ENCODE data around the gene TMEM254.
"Not testable (repeated sequence)": the region's sequence is repeated elsewhere in the genome, so short reads cannot be mapped to it uniquely, and the experiment has no call there.

TMEM254 gene

DNA sequence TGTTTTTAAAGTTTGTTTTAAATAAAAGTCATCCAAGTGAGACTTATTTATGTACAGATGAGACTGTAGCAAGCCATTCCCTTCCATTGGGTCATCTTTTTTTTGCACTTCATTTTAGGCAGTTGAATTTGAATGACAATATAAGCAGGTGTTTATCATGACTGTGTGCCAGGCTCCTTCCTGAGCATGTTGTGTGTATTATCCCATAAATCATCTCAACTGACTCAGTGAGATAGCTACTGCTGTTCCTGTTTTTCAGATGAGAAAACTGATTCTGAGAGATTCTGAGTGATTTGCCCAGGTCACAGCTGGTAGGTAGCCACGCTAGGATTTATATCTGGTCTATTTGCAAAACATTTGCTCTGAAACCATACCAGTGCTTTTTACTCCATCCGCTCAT lies 11.7 kb downstream of the TMEM254 start:
- H3K27ac ChIP-seq = peak overlapping the region; percentile 52
- TF ChIP-seq, protein P1, sequence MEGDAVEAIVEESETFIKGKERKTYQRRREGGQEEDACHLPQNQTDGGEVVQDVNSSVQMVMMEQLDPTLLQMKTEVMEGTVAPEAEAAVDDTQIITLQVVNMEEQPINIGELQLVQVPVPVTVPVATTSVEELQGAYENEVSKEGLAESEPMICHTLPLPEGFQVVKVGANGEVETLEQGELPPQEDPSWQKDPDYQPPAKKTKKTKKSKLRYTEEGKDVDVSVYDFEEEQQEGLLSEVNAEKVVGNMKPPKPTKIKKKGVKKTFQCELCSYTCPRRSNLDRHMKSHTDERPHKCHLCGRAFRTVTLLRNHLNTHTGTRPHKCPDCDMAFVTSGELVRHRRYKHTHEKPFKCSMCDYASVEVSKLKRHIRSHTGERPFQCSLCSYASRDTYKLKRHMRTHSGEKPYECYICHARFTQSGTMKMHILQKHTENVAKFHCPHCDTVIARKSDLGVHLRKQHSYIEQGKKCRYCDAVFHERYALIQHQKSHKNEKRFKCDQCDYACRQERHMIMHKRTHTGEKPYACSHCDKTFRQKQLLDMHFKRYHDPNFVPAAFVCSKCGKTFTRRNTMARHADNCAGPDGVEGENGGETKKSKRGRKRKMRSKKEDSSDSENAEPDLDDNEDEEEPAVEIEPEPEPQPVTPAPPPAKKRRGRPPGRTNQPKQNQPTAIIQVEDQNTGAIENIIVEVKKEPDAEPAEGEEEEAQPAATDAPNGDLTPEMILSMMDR (conservative IDR thresholded peaks at IDR 0.05) = no peak

DNA sequence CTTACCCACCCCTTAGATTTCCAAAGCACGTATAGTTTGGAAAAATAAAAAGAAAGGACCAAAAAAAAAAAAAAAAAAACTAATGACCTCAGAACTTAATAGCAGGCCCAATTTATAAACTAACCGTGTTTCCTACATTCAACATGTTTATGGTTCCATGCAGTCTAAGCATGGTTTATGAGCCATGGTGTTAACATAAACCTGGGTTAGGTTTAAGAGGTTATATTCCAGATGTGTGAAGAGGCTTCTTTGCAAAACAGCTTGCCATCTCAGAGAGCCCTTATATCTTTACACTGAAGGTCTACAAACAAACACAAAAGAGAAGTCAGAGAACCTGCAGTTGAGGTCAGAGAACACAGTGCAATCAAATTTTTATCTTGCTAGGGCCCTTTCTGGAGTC lies 15.8 kb downstream of the TMEM254 start:
- TF ChIP-seq, protein P1 (conservative IDR thresholded peaks at IDR 0.05) = no peak
- no peak overlapping the region for H3K27ac ChIP-seq

DNA sequence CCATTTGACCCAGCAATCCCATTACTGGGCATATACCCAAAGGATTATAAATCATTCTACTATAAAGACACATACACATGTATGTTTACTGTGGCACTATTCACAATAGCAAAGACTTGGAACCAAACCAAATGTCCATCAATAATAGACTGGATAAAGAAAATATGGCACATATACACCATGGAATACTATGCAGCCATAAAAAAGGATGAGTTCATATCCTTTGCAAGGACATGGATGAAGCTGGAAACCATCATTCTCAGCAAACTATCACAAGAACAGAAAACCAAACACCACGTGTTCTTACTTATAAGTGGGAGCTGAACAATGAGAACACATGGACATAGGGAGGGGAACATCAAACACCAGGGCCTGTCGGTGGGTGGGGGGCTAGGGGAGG lies 19.8 kb downstream of the TMEM254 start:
- H3K27ac ChIP-seq = not testable (repeated sequence)

DNA sequence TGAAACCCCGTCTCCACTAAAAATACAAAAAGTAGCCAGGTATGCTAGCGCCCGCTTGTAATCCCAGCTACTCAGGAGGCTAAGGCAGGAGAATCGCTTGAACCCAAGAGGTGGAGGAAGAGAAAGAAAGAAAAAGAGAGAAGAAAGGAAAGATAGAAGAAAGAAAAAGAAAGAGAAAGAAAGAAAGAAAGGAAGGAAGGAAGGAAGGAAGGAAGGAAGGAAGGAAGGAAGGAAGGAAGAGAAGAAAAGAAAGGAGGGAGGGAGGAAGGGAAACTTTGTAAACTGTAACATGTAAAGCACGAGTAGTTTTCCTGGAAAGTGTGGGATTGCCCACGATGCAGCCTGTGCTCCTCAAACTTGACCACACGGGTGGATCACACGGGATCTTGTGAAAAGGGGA lies 20.8 kb downstream of the TMEM254 start:
- H3K27ac ChIP-seq = not testable (repeated sequence)

DNA sequence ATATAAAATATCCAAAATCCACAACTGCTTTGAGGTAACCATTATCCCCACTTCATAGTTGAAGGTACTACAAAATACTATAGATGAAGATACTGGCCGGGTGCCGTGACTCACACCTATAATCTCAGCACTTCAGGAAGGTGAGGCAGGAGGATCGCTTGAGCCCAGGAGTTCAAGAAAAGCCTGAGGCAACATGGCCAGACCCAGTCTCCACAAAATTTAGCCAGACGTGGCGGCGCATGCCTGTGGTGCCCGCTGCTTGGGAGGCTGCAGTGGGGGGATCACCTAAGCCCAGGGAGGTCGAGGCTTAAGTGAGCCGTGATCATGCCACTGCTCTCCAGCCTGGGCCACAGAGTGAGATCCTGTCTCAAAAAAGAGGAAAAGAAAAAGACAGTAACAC lies 21.7 kb downstream of the TMEM254 start:
- TF ChIP-seq, protein P1 (conservative IDR thresholded peaks at IDR 0.05) = no peak
- H3K27ac ChIP-seq = no peak overlapping the region

DNA sequence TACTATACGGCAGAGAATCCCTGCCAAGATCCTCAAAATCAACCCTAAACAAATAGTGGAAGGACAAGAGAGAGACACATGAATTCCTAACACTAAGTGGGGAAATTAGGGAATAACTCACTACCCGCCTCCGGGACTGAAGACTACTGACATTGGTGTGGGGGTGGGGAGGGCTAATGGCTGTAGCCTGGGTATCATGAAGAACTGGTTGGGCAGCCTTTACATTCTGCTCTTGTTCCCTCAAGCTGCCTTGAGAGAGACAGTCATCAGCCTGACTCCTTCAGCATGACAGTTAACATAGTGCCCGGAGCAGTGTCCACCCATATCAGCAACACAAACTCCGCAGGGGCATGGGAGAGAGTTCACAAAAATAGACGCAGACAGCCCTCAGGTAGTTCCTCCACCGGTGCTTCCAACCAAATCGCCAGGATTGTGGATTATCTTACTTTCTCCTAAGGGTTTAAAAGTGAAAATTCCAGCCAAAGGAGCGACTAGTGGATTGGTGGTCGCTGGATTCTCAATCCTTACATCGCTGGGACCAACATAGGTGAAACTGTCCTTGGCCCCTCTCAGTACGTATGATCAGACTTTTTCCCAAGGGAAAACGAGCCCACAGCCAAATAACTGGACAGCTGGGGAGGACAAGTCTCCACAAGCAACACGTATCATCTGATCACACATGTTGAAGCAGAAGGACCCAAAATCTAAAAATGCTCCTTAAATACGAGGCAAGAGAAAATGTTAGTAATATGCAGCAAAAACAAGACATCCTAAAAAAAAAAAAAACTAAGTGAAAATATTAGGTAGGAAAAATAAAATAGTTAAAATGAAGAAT lies 22.6 kb downstream of the TMEM254 start:
- TF ChIP-seq, protein P1 (conservative IDR thresholded peaks at IDR 0.05) = no peak
- peak overlapping the region; percentile 43; the same call in 1 of the 2 replicates for H3K27ac ChIP-seq

DNA sequence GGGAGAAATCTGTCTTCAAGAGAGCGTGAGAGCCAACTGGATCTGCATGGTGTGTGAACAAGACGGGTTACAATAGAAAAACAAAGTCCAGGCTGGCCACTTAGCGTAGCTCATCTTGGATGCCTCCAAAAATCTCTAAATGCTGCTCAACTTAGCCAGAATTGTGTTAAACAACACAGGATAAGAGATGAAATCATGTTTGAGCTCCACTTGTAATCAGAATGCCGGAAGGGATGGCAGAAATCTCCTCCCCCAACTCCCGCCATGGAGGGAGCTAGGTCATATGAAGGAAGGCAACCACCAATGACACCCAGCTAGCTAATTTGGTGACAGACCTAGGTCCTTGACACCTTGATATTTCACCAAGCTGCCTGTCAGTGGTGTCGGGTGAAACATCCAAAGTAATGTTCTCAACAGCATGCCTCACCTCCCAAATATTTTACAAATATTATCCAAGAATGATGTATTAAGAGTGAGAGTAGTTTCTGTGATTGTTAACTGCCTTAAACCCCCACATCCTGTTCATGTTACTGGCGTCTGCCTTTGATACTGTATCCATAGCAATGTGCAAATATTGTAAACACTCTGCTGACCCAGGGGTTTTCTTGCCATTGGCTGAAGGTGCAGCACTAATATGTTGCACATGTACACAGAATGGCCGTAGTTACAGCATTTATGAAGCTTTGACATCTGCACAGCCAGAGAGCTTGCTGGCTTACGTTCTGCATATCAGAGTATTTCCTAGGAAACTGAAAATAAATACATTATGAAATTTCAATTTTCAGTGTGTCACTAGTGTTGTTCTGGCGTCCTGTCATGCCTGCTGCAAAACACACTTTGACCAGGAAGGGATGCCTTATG lies 25.8 kb downstream of the TMEM254 start:
- peak overlapping the region; percentile 50 for H3K27ac ChIP-seq
- TF ChIP-seq, protein P1 (conservative IDR thresholded peaks at IDR 0.05) = no peak

DNA sequence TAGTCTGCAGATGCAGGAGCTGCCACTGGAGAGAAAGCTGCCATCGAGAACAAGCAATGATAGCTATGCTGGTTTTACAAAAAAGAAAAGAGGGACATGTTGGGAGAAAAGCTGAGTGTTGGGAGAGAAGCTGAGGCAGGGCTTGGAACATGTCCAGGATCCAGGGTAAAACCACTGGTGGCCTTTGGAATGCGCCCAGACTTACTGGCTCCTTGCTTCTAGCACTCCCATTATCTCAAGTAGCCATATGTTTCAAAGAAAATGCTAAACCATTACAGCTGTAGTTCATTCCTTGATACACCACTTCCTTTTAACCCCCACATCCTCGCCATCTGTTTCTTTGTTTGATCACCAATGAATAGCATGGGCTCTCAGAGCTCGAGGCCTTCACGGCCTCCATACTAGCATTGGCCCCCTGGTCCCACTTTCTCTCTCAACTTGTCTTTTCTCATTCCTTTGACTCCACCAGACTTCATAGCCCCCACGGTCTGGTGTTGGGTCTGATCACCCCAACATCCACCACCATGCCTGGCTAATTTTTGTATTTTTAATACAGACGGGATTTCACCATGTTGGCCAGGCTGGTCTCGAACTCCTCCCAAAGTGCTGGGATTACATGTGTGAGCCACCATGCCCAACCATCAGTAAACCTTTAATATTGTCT lies 30.2 kb downstream of the TMEM254 start:
- TF ChIP-seq, protein P1 (conservative IDR thresholded peaks at IDR 0.05) = no peak
- no peak overlapping the region for H3K27ac ChIP-seq
